ENCODE data around the gene CACNA1I. TPM values are rescaled to one million over a fixed set of nuclear protein-coding genes. Genes with fewer than 3 reads are reported as not detected.

The CACNA1I gene
- total RNA-seq, 6 donors from 2014 or later: 0.15 to 4.2 (median 0.34) TPM

DNA sequence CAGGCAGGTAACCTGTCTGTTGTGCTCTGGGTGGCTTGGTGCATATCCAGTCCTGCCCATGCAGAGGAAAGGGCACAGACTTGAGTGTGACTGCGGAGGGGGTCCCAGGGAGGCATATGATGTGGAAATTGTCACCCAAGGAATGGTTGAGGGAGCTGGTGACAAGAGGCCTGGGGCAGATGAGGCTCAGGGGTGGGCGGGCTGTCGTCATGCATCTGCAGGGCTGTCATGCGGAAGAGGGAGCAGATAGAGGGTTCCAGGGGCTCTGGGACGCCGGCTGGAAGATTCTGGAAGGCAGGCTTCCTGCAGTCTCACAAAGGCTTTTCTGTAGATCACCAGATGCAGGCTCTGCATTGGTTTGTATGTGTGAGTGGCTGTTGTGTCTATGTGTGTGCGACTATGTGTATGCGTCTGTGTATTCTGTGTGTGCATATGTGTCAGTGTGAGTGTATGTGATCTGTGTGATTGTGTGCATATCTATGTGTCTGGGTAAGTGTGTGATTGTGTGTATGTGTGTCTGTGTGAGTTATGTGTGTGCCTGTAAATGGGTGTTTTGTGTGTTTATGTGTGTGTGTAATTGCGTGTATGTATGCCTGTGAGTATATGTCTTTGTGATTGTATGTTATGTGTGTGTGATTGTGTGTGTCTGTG lies 7.6 kb upstream of the CACNA1I start:
- H3K27ac ChIP-seq: no peak overlapping the region
- H3K4me3 ChIP-seq: no peak overlapping the region
- DNase-seq (no peak), ATAC-seq (ENCODE audit: low FRiP score in 2 of 2) (no peak)
- peaks cover 4 to 8% (median 6%) of the 10 kb centered on the region in 4 donors for H3K4me1 ChIP-seq
- peaks cover 0 to 14% (median 6%) of the 10 kb centered on the region in 4 donors for H3K27me3 ChIP-seq
- TF ChIP-seq, protein P1, sequence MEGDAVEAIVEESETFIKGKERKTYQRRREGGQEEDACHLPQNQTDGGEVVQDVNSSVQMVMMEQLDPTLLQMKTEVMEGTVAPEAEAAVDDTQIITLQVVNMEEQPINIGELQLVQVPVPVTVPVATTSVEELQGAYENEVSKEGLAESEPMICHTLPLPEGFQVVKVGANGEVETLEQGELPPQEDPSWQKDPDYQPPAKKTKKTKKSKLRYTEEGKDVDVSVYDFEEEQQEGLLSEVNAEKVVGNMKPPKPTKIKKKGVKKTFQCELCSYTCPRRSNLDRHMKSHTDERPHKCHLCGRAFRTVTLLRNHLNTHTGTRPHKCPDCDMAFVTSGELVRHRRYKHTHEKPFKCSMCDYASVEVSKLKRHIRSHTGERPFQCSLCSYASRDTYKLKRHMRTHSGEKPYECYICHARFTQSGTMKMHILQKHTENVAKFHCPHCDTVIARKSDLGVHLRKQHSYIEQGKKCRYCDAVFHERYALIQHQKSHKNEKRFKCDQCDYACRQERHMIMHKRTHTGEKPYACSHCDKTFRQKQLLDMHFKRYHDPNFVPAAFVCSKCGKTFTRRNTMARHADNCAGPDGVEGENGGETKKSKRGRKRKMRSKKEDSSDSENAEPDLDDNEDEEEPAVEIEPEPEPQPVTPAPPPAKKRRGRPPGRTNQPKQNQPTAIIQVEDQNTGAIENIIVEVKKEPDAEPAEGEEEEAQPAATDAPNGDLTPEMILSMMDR (IDR thresholded peaks at IDR 0.05): no peak
- TF ChIP-seq EP300 (IDR thresholded peaks at IDR 0.05): no peak
- no peak for TF ChIP-seq POLR2AphosphoS5 (IDR thresholded peaks at IDR 0.05)
- TF ChIP-seq POLR2A (IDR thresholded peaks at IDR 0.05): no peak
- H3K36me3 ChIP-seq: no peaks in the 10 kb centered on the region
- WGBS, 2 donors: 78% methylated on average over 9 of the region's 9 CpGs
- H3K9me3 ChIP-seq: no peaks in the 10 kb centered on the region

DNA sequence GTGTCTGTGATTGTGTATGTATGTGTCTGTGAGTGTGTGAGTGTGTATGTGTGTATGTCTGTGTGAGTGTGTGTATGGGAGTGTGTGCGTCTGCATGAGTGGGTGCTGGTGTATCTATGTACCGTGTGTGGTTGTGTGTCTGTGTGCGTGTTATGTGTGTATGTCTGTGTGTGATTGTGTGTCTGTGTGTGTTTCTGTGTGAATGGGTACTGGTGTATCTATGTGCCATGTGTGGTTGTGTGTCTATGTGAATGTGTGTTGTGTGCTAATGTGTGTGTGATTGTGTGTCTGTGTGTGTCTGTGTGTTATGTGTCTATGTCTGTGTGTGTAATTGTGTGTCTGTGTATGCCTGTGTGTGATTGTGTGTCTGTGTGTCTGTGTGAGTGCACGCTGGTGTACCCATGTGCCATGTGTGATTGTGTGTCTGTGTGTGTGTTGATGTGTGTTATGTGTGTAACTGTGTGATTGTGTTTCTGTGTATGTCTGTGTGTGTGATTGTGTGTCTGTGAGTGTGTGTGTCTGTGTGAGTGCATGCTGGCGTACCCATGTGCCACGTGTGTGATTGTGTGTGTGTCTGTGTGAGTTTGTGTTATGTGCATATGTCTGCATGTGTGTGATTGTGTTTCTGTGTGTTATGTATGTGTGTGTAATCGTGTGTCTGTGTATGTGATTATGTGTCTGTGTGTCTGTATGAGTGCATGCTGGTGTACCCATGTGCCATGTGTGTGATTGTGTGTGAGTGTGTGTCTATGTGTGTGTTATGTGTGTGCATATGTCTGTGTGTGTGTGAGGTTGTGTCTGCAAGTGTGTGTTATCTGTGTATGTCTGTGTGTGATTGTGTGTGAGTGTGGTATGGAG lies 6.8 kb upstream of the CACNA1I start:
- H3K4me1 ChIP-seq: peaks cover 0 to 2% (median 0%) of the 10 kb centered on the region in 4 donors
- peaks cover 0 to 6% (median 0%) of the 10 kb centered on the region in 4 donors for H3K27me3 ChIP-seq
- TF ChIP-seq POLR2AphosphoS5 (IDR thresholded peaks at IDR 0.05) (no peak), POLR2A (IDR thresholded peaks at IDR 0.05) (no peak), EP300 (IDR thresholded peaks at IDR 0.05) (no peak)
- TF ChIP-seq, protein P1 (IDR thresholded peaks at IDR 0.05): no peak
- ATAC-seq (ENCODE audit: low FRiP score in 2 of 2) (no peak), DNase-seq (no peak)
- no peak overlapping the region for H3K4me3 ChIP-seq
- no peak overlapping the region for H3K27ac ChIP-seq
- no peaks in the 10 kb centered on the region for H3K36me3 ChIP-seq
- WGBS, 2 donors: 78 to 83% methylated on average over 7 of the region's 7 CpGs
- no peaks in the 10 kb centered on the region for H3K9me3 ChIP-seq

DNA sequence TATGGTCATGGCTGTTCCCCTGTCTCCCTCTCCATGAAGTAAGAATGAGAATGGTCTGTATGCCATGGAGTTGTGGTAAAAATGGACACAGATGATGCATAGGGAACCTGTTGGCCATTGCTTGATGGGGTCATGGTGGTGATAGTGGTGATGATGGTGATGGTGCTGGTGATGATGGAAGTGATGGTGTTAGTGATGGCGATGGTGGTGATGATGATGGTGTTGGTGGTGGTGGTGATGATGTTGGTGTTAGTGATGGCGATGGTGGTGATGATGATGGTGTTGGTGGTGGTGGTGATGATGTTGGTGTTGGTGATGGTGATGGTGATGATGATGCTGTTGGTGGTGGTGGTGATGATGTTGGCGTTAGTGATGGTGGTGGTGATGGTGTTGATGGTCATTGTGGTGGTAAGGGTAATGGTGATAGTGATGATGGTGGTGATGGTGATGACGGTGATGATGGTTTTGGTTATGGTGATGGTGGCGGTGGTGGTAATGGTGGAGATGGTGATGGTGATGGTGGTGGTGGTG lies 5.1 kb upstream of the CACNA1I start:
- H3K27me3 ChIP-seq: no peaks in the 10 kb centered on the region
- peaks cover 0 to 2% (median 0%) of the 10 kb centered on the region in 4 donors for H3K4me1 ChIP-seq
- 91 to 94% methylated on average over 5 of the region's 5 CpGs for WGBS, 2 donors
- ATAC-seq (ENCODE audit: low FRiP score in 2 of 2) (no peak), DNase-seq (no peak)
- no peak for TF ChIP-seq EP300 (IDR thresholded peaks at IDR 0.05)
- TF ChIP-seq, protein P1 (IDR thresholded peaks at IDR 0.05): no peak
- TF ChIP-seq POLR2AphosphoS5 (IDR thresholded peaks at IDR 0.05): no peak
- no peak for TF ChIP-seq POLR2A (IDR thresholded peaks at IDR 0.05)
- no peak overlapping the region for H3K4me3 ChIP-seq
- H3K27ac ChIP-seq: no peak overlapping the region
- no peaks in the 10 kb centered on the region for H3K9me3 ChIP-seq
- no peaks in the 10 kb centered on the region for H3K36me3 ChIP-seq

GRCh38 chr22:39567135-39567946 lies 3.2 kb upstream of the CACNA1I start:
- H3K27me3 ChIP-seq: no peaks in the 10 kb centered on the region
- 48 to 51% methylated on average over 14 of the region's 14 CpGs for WGBS, 2 donors
- ATAC-seq (ENCODE audit: low FRiP score in 2 of 2) (no peak), DNase-seq (no peak)
- H3K27ac ChIP-seq: no peak overlapping the region
- no peak overlapping the region for H3K4me3 ChIP-seq
- H3K4me1 ChIP-seq: peaks cover 0 to 2% (median 0%) of the 10 kb centered on the region in 4 donors
- no peaks in the 10 kb centered on the region for H3K9me3 ChIP-seq
- H3K36me3 ChIP-seq: no peaks in the 10 kb centered on the region
- TF ChIP-seq POLR2A (IDR thresholded peaks at IDR 0.05) (no peak), EP300 (IDR thresholded peaks at IDR 0.05) (no peak), POLR2AphosphoS5 (IDR thresholded peaks at IDR 0.05) (no peak)
- TF ChIP-seq, protein P1 (IDR thresholded peaks at IDR 0.05): no peak
